ENCODE data around the gene IGSF10. TPM values are rescaled to one million over a fixed set of nuclear protein-coding genes. Genes with fewer than 3 reads are reported as not detected.
A peak's percentile ranks its signal among the peaks of the same experiment; 100 is the strongest.

Gene IGSF10
- total RNA-seq, 1 donor from 2014 or later = 1.2 TPM

DNA sequence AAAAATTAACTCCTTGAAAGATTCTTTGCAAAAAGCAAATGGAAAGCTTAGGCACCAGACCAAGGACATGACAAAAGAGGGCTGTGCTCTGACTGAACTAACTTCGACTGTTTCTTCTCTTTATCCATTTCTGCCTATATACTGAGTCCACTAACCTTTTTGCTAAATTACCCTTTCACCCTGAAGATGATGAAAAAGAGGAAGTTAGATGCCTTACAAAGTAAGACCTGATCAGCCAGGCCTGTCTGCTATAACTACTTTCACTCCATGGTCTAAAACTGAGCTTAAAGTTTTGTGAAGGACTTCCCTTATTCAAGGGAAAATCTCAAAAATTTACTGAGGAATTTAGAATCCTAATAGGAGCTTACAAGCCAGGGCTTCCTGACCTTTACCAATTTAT lies 6.2 kb upstream of the IGSF10 start:
- intact Hi-C loops (cut with DNase I) = no loop called here
- DNase-seq (ENCODE audit: low spot score) = no peak
- no peak for ATAC-seq

DNA sequence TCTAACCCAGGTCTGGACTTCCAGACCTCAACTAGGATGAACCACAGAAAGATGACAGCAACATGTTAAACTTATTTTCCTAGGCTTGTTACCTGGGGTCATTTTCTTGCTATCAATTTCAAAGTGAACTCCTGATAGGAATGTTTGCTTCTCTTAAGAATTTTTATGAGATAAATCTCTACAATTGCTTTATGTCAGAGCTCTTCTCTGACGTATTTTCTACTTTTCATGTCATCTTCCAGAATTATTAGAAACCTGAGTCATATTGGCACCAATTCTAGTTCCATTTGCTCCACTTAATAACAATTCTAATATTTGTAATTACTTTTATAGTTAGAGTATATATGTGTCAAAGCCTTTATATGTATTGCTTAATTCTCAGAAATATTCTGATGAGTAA lies 2.1 kb upstream of the IGSF10 start:
- DNase-seq (ENCODE audit: low spot score) (no peak), ATAC-seq (no peak)
- intact Hi-C loops (cut with DNase I) = no loop called here

DNA sequence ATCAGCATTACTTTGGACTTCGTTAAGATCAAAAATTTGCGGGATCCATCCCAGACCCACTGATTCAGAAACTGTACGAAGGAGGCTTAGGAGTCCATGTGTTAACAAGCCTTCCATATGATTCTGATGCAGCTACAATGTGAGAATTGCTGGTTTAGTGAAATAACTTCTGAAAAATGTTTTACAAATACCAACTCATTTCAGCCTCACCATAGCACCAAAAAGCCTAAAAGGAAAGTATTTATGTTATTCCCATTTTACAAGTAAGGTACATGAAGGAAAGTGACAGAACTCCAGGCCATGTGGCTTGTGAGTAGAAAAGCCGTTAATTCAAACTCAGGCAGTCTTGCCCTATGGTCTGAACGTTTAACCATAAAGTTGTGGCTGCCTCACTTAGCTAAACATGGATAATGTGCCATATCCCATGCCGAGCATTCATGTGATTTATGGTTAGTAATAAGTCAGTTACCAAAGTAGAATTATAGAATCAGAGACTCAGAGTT lies 1.5 kb upstream of the IGSF10 start:
- ATAC-seq (no peak), DNase-seq (ENCODE audit: low spot score) (no peak)
- intact Hi-C loops (cut with DNase I) = no loop called here

DNA sequence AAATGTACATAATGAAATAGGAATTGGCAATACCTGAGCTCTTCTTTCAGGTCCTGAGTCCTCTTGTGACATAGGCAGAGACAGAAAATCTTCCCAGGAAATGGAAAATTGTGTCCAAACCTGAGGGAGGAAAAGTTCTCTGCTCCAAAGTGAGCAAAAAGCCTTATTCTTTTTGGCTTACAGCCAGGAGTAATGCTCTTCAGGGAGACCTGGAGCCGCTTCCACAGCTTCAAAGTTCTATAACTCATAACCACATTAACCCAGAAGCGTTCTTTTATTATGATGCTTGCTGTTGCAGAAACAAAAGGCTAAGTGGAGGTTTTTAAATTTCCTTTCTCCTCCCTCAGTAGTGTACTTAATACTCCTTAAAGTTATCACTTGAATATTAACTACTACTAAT lies 633 bp downstream of the IGSF10 start:
- intact Hi-C loops (cut with DNase I) = no loop called here
- ATAC-seq = peak; percentile 8
- DNase-seq (ENCODE audit: low spot score) = no peak

DNA sequence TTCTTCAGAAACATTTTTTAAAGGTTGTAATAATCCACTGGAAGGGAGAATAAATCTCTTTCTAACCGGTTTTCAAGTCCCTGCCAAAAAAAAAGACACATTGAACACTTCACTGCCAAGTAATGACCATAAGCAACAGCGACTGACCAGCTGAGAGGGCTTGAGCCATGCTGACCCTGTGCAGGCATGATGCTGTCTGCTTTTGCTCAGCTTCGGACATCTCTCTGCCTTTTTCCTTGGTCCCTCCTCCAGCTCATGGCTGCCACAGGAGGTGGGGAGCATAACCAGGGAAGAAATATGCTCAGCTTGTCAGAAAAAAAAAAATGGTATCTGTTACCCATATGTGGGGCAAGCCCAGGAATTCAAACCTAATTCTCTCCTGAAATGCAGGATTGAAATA lies 1.5 kb downstream of the IGSF10 start:
- ATAC-seq = no peak
- no peak for DNase-seq (ENCODE audit: low spot score)
- intact Hi-C loops (cut with DNase I) = no loop called here

DNA sequence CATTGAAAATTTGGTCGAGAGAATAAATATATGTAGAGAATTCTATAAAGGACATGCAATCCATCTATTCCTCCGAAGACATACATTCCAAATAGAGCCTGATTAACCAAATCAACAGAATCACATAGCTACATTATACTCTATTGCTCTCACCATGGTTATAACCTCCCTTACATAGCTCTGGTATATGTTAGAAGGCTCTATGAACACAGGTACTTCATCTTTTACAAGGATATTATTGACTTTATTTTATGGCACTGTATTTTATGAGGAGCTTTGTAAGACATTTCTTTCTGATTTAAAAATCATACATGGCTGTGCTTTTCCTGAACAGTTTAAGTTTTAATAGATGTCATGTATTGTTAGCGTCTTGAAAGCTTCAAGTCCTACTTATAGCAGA lies 4.8 kb downstream of the IGSF10 start:
- ATAC-seq (no peak), DNase-seq (ENCODE audit: low spot score) (no peak)
- intact Hi-C loops (cut with DNase I) = no loop called here

DNA sequence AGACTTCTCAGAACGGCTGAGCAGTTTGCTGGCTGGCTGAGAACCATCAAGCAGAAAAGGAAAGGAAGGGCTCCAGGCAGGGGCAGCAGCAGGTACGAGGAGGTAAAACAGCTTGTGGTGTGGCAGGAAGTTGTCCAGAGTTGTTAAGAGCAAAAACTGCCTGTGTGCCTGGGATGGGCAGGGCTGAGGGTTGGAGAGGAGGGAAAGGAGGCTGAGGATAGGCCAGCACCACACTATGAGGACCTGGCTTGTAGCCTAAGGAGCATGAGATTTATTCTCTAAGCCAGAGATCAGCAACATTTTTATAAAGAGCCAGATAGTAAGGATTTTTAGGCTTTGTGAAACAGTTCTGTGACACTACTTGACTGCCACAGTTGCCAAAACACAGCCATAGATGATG lies 8.0 kb downstream of the IGSF10 start:
- ATAC-seq = no peak
- intact Hi-C loops (cut with DNase I) = no loop called here

DNA sequence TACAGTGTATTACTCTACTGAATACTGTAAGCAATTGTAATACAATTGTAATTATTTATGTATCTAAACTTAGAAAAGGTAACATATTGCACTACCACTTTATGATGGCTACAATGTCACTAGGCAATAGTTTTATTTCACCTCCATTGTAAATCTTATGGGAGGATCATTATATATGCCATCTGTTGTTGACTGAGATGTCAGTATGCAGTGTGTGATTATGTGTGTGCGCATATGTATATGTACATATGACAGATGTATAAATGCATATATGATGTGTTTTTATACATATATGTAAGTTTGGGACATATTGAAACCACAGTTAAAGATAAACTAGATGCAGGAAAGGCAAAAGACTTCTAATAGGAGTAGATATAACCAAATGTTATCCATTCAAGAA lies 8.5 kb downstream of the IGSF10 start:
- DNase-seq (ENCODE audit: low spot score) (no peak), ATAC-seq (no peak)
- intact Hi-C loops (cut with DNase I) = no loop called here

More for the DNA sequence above, 8.0 kb downstream of the IGSF10 start:
- no peak for DNase-seq (ENCODE audit: low spot score)

DNA sequence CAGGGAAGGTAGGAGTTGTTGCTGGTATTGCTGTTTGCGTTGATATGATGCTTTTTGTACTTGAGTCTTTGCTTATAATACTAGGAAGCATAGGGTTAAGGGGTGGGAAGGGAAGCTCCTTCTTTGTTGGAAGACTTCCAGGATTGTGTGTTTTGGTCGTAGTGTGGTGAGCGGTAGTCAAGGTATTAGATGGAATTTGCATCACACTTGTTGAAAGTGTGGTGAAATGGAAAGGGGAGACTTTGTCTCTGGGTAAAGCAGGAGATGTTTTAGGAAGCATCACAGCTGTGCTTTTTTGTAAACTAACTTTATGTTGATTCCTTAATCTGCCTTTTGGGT lies 14.9 kb downstream of the IGSF10 start:
- intact Hi-C loops (cut with DNase I) = no loop called here
- no peak for ATAC-seq

DNA sequence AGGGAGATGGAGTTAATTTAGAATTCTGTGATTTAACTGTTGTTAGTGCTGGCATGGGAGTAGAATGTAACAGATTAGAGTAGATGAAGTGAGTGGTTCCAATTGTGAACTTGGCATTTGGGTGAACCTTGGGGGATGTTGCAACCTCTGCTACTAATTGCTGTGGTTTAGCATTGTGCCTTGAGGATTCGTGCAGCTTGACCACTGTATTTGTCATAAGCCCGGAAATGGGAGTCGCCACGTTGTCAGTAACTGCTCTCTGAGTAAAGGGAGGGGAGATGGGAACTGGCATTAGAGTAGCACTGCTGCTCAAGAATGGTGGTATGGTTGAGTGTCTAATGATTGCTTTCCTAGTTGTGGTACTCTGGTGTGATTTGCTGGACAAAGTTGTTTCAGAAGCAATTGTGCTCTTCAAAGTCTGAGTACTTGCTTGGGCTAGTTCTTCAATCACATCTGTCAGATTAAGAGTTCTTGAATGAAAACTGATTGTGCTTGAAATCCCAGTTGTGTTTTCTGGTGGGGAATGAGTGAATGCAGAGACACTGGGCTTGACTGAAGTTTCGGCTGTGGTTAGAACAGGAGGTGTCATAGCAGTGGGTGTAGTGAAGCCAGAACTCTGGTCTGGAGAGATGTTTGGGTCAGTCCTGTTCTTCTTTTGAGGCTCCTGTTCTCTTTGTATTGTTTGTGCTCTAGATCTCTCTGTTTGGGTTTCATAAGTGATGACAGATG lies 15.4 kb downstream of the IGSF10 start:
- DNase-seq (ENCODE audit: low spot score) = no peak
- ATAC-seq = peak; percentile 88
- intact Hi-C loops (cut with DNase I) = no loop called here

More for the DNA sequence above, 14.9 kb downstream of the IGSF10 start:
- no peak for DNase-seq (ENCODE audit: low spot score)

DNA sequence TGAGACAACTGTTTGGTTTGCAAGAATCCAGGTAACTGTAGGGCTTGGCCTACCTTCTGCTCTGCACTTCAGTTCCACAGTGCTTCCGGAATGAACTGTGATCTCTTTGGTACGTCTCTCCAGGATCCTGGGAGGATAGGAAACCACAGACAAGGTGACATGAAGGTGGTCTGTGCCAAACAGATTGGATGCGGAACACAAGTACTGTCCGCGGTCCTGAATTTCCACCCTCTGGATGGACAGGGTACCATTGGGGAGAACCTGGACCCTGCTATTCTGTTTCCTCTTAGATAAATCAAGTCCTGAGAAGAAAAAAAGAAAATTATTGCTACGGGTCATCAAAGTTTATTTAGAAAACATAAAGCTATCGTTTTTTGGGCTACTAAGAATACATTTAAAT lies 17.3 kb downstream of the IGSF10 start:
- DNase-seq (ENCODE audit: low spot score) (no peak), ATAC-seq (no peak)
- intact Hi-C loops (cut with DNase I) = no loop called here

DNA sequence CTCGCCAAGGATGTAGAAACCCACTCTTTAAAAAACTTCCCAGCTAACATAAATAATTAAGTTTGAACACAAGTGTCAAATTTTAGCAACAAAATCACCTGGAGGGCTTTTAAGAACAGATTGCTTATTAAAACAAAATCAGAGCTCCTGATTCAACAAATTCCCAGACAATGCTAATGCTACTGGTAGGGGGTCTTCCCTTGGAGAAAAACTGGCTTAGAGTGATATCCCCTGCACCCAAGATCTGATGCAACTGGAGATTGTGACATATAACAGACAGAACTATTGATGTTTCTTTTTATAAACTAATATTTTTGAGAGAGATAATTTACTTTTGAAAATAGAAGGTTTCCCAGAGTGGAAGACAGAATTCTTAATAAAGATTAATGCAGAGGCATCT lies 19.9 kb downstream of the IGSF10 start:
- intact Hi-C loops (cut with DNase I) = no loop called here

DNA sequence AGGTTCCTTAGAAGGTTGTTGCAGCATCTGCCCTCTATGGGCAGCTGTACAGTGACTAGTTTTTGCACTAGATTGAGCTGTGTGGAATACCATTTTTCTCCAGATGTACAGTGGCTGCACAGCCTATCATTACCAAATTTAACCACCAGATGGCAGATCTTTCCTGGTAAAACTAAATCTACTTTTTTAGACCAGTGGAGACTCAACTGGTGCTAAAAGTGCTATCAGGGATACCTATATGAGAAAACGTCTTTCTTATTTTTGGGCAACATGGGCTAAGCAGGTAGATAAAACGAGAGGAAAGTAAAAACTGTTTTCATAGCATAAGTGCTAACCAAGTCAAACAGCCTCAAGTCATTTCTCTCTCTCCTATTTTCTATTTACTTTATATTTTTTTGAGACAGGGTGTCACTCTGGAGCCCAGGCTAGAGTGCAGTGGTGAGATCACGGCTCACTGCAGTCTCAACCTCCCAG lies 21.2 kb downstream of the IGSF10 start:
- DNase-seq (ENCODE audit: low spot score) (no peak), ATAC-seq (peak; percentile 86)
- intact Hi-C loops (cut with DNase I) = no loop called here

More for the DNA sequence above, 19.9 kb downstream of the IGSF10 start:
- ATAC-seq = no peak
- no peak for DNase-seq (ENCODE audit: low spot score)

DNA sequence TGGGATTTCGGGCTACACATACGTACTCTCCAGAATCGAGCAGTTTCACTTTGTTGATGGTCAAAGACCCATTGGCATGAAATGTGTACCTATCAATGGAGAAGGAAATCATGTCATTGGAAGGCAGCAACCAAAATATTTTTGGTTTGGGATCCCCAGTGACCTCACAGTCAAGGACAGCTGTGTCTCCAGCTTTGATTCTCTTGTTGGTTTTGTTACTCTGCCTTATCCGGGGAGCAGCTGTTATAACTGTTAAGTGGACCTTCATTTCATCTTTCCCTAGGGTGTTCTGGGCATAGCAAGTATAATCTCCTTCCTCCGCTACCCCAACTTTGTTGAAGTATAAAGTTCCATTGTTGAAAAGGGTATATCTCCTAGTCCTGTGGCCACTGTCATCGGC lies 23.0 kb downstream of the IGSF10 start:
- ATAC-seq (no peak), DNase-seq (ENCODE audit: low spot score) (no peak)
- intact Hi-C loops (cut with DNase I) = no loop called here

DNA sequence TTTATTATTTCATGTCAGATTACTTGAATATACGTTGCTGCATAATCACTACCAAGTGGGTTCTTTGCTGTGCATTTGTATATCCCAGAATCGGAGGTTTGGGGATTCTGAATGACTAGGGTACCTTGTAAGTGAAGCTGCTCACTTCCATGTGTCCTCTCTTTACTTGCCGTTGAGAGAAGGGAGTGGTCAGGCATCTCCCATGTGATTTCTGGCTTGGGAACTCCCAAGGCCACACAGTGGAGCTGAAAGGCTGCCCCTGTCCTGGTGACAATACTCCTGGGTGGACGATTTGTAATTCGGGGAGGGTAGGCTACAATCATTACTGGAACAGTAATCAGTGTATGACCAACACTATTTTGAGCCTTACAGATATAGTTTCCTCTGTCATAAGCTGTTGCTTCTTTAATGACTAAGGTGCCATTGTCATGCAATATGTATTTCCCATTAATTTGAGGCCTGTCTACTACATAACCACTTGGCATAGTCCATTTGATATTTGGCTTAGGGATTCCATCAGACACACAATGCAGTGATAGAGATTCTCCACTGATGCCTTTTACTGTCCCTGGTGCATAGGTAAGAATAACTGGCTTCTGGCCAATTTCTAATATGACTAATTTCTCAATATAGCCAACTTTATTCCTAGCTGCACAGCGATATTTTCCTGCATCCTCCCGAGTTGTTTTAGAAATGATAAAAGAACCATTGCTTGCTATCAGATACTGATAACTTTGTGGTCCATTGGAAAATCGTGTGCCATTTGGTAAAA lies 24.0 kb downstream of the IGSF10 start:
- intact Hi-C loops (cut with DNase I) = no loop called here
- no peak for DNase-seq (ENCODE audit: low spot score)
- no peak for ATAC-seq

DNA sequence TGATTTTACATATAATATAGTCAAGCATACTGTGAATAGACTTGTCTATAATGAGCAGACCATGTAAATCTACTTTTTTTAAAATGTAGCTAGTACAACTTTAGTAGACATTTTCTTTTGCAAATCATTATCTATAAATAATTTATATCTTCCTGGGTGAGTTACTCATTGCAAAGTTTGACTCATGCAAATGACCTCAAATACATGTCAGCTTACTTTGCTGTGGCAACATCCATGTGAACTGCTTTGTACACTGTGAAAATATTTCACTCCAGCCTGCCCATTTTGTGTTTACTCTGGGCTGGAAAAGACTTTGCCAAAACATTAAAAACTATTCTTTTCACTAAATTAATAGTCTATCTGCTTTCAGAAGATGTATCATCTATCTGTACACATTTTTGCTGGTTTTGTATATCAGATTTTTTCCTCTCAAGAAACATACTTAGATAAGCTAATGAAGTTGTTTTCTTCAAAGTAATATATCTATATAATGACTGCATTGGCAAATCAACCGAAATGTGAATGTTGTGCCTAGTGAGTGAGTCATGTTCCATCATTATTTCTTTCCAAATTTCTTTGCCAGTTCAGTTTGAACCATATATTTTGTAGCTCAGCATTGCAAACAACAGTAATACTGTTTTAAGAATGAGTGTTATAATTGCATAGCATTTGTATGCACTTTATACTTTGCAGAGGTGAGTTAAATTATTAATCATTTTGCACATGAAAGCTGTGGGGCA lies 26.5 kb downstream of the IGSF10 start:
- intact Hi-C loops (cut with DNase I) = no loop called here
- ATAC-seq (no peak), DNase-seq (ENCODE audit: low spot score) (no peak)

DNA sequence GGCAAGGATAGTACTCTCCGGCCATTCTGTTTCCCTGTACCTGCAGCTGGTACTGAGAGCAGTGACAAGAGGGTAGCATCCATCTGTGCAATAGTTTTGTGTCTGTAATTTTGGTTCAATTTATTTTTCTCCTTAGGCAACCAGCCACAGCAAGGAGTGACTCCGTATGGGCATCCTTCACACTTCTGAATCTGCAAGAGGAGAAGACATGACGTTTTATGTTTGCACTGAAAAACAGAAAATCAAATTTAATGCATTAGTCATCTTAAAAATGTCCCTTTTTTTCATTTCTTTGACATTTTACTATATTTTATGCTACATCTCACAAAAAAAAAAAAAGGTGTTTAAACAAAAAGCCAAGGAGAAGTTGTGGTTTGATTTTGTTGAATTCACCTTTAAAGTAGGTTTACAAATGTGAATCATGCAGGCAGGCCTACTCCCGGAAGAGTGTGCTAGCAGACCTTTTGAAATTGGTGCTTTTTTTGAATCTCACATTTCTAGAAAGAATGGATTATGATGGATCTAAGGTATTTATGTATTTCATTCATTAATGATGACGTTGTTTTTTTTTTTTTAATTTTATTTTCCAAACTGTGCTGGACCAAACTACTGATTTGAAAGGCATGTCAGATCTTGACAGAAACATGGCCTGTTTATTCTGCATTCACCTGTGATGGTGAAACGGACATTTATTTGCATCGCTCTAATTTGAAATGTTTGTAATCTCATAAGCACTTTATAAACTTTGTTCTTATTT lies 28.1 kb downstream of the IGSF10 start:
- ATAC-seq (no peak), DNase-seq (ENCODE audit: low spot score) (no peak)
- intact Hi-C loops (cut with DNase I) = no loop called here

DNA sequence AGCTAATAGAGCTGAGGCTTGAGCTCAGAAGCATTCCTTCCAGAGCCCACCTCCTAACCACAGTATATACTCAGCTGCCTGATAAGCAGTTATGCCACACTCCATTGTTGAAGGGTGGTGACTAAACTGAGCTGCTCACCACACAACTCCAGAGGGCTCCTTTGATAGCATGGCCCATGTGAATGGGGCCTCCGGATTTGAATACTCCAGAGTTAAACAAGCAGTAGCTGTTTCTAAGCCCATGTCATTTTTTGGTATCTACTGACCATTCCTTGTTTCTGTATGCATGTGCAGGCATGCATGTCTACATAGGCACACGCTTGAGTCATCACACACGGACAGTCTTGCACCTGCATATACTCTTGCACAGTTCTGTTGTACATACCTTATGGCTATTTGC lies 28.9 kb downstream of the IGSF10 start:
- DNase-seq (ENCODE audit: low spot score) (no peak), ATAC-seq (no peak)
- intact Hi-C loops (cut with DNase I) = no loop called here

DNA sequence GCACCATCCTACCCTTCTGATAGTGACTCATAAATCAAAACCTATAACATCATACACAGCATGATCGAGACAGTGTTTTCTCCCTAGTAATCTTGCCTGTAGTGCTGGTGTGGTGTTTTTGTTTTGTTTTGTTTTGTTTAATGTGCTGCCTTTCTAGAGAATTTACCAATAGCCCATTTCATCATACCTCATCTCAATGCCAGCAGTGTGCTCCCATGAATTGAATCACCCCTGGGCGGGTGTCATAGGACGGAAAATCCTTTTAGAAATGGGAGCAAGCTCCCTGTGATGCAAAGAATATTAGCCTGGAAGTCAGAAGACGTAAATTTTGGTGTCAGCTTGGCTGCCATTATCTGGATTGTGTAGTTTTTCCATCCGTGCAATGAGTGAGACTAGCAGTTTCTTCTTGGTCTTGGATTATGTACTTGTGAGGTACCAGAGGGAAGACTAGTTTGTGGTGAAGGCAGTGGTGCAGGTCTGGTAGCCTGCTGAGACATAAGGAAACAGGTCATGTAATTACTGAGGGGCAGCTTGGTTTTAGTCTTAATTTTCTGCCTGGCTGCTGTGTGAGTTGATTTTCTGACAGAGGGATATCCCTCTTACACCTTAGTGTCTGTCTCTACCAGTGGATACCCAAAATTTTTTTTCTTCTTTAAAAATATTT lies 29.9 kb downstream of the IGSF10 start:
- ATAC-seq (no peak), DNase-seq (ENCODE audit: low spot score) (no peak)
- intact Hi-C loops (cut with DNase I) = no loop called here

All from sciatic nerve (tissue), 2 donors.